ENCODE results near the gene CSRP1.

- TF ChIP-seq CTCF (IDR thresholded peaks at IDR 0.05 in 4 of 5, conservative IDR thresholded peaks at IDR 0.05 in 1 of 5), result no peak
- TF ChIP-seq POLR2A (IDR thresholded peaks at IDR 0.05), result peak in 1 of 2 donors; percentile 12
These were observed 45.9 kb downstream of the CSRP1 start for GRCh38 chr1:201460814-201461644.

All from gastrocnemius medialis (tissue), 4 donors.